Loucy (cell line): Measurements from ENCODE around the gene FRMD4A.

ENCODE experiments used
- H2AFZ ChIP-seq: fragments of 200-600 bp; sonication (generic); 2 replicates; pipeline ENCODE4 v1.6.0; 2016; ENCODE audit warnings: antibody characterized with exemption, mild to moderate bottlenecking, low read length, moderate library complexity
- H3F3A ChIP-seq: fragments of 200-600 bp; 2 replicates; pipeline ENCODE4 v1.6.0; 2016; ENCODE audit warnings: antibody characterized with exemption, low read depth, mild to moderate bottlenecking
- H3K27me3 ChIP-seq: fragments of 200-600 bp; sonication (generic); 2 replicates; pipeline ENCODE4 v1.6.1; 2014; ENCODE audit warnings: low read length, mild to moderate bottlenecking; ENCODE audit not compliant: insufficient read depth, poor library complexity, severe bottlenecking
- H3K36me3 ChIP-seq: fragments of 200-600 bp; sonication (generic); 2 replicates; pipeline ENCODE4 v1.6.1; 2016; ENCODE audit warnings: low read length; ENCODE audit not compliant: insufficient read depth
- H3K4me1 ChIP-seq: fragments of 200-600 bp; sonication (generic); 2 replicates; pipeline ENCODE4 v1.5.1; 2014; ENCODE audit warnings: low read length, mild to moderate bottlenecking; ENCODE audit not compliant: insufficient read depth, poor library complexity, severe bottlenecking
- H3K4me2 ChIP-seq: fragments of 200-600 bp; sonication (generic); 2 replicates; pipeline ENCODE4 v1.6.0; 2014; ENCODE audit warnings: antibody characterized with exemption, low read length, low read depth, mild to moderate bottlenecking; ENCODE audit not compliant: poor library complexity, severe bottlenecking
- H3K4me3 ChIP-seq: fragments of 200-600 bp; sonication (generic); 2 replicates; pipeline ENCODE4 v1.5.1; 2014; ENCODE audit warnings: low read length, mild to moderate bottlenecking, mixed read lengths; ENCODE audit not compliant: poor library complexity, severe bottlenecking
- H3K79me2 ChIP-seq: fragments of 200-600 bp; sonication (generic); 2 replicates; pipeline ENCODE4 v1.6.1; 2014; ENCODE audit warnings: low read length; ENCODE audit not compliant: insufficient read depth
- H3K9ac ChIP-seq: fragments of 200-600 bp; sonication (generic); 2 replicates; pipeline ENCODE4 v1.6.0; 2014; ENCODE audit warnings: mild to moderate bottlenecking, low read depth, low read length, moderate library complexity; ENCODE audit not compliant: poor library complexity, severe bottlenecking
- H3K9me2 ChIP-seq: fragments of 200-600 bp; sonication (generic); replicated peaks from 2 replicates; pipeline ENCODE4 v1.6.1; 2016; ENCODE audit warnings: low read depth, low read length, mixed read lengths
- H3K9me3 ChIP-seq: fragments of 200-600 bp; sonication (generic); 2 replicates; pipeline ENCODE4 v1.6.1; 2014; ENCODE audit warnings: mild to moderate bottlenecking, antibody characterized with exemption, low read length, low read depth; ENCODE audit not compliant: insufficient read depth
- H4K20me1 ChIP-seq: fragments of 200-600 bp; sonication (generic); 2 replicates; pipeline ENCODE4 v1.6.0; 2014; ENCODE audit warnings: antibody characterized with exemption, low read length, mild to moderate bottlenecking; ENCODE audit not compliant: insufficient read depth, poor library complexity, severe bottlenecking
- EZH2phosphoT487 ChIP-seq: fragments of 200-600 bp; IDR thresholded peaks from 2 replicates; pipeline ENCODE4 v1.6.1; 2018; ENCODE audit warnings: antibody characterized with exemption, mild to moderate bottlenecking, moderate library complexity, borderline replicate concordance
- TF ChIP-seq, protein P1 (sequence below): fragments of 200-600 bp; sonication (generic); conservative IDR thresholded peaks from 2 replicates; pipeline ENCODE4 v1.5.1; 2014; ENCODE audit warnings: mild to moderate bottlenecking, antibody characterized with exemption, low read length

Gene FRMD4A

DNA sequence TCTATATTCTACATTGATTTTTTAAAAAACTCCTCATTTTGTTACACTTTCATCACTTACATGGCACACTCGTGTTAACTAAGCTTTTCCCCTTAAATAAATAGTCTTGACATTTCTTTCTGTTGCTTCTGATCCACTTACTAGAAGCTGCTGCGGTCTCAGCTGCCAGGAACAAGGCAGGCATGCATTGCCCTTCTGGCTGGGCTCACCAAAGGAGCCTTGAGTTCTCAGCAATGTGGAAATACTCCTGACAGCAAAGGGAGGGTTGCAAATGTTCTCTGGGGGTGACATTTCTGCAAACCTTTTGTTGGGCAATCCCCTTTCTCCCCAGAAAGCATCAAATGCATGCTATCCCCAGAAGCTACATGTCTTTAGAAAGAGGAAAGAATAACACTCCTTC lies 393.9 kb downstream of the FRMD4A start:
- Histone ChIP-seq H3F3A (no peaks in the 10 kb centered on the region), H3K9me3 (no peaks in the 10 kb centered on the region), H3K9ac (no peak overlapping the region), H2AFZ (no peak overlapping the region), H3K4me1 (no peaks in the 10 kb centered on the region), H3K36me3 (no peaks in the 10 kb centered on the region), H3K27me3 (no peaks in the 10 kb centered on the region), H3K4me3 (no peak overlapping the region), H4K20me1 (no peaks in the 10 kb centered on the region), H3K9me2 (no peaks in the 10 kb centered on the region), H3K79me2 (no peaks in the 10 kb centered on the region), H3K4me2 (no peak overlapping the region)
- no peak for TF ChIP-seq EZH2phosphoT487
- TF ChIP-seq, protein P1, sequence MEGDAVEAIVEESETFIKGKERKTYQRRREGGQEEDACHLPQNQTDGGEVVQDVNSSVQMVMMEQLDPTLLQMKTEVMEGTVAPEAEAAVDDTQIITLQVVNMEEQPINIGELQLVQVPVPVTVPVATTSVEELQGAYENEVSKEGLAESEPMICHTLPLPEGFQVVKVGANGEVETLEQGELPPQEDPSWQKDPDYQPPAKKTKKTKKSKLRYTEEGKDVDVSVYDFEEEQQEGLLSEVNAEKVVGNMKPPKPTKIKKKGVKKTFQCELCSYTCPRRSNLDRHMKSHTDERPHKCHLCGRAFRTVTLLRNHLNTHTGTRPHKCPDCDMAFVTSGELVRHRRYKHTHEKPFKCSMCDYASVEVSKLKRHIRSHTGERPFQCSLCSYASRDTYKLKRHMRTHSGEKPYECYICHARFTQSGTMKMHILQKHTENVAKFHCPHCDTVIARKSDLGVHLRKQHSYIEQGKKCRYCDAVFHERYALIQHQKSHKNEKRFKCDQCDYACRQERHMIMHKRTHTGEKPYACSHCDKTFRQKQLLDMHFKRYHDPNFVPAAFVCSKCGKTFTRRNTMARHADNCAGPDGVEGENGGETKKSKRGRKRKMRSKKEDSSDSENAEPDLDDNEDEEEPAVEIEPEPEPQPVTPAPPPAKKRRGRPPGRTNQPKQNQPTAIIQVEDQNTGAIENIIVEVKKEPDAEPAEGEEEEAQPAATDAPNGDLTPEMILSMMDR = no peak

- no peaks in the 10 kb centered on the region for H3K27me3 ChIP-seq
- no peak overlapping the region for H3K4me2 ChIP-seq
- TF ChIP-seq, protein P1 = no peak
- TF ChIP-seq EZH2phosphoT487 = no peak
- H3K9me2 ChIP-seq = no peaks in the 10 kb centered on the region
- H3F3A ChIP-seq = no peaks in the 10 kb centered on the region
- no peaks in the 10 kb centered on the region for H3K4me1 ChIP-seq
- H3K9ac ChIP-seq = no peak overlapping the region
- H3K4me3 ChIP-seq = no peak overlapping the region
- H4K20me1 ChIP-seq = no peaks in the 10 kb centered on the region
- H3K36me3 ChIP-seq = no peaks in the 10 kb centered on the region
- H3K9me3 ChIP-seq = no peaks in the 10 kb centered on the region
- no peaks in the 10 kb centered on the region for H3K79me2 ChIP-seq
- H2AFZ ChIP-seq = no peak overlapping the region
Measured at GRCh38 chr10:13930120-13930519, 400.6 kb downstream of the FRMD4A start.

DNA sequence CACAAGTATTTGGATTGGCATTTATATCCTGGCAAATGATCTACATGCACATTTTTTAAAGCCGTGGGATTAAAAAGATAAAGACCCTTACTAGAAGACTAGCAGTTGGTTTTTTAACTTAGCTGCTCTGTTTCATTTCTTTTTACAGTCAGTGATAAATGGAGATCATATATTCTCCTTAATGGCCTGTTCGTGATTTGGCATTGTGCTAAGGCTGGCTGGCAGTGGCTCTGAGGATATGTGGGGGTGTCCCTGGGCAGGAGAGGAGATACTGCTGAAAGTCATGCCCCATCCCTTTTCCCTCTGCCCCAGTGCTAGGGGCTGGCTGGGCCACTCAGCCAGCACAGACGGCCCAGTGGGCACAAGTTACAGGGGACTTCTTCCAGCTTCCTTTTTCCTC lies 402.3 kb downstream of the FRMD4A start:
- Histone ChIP-seq H3K4me1 (no peaks in the 10 kb centered on the region), H3K9ac (no peak overlapping the region), H3K36me3 (no peaks in the 10 kb centered on the region), H3K9me3 (no peaks in the 10 kb centered on the region), H3K4me3 (no peak overlapping the region), H3K4me2 (no peak overlapping the region), H2AFZ (no peak overlapping the region), H3F3A (no peaks in the 10 kb centered on the region), H3K9me2 (no peaks in the 10 kb centered on the region), H3K79me2 (no peaks in the 10 kb centered on the region), H4K20me1 (no peaks in the 10 kb centered on the region), H3K27me3 (no peaks in the 10 kb centered on the region)
- no peak for TF ChIP-seq EZH2phosphoT487
- TF ChIP-seq, protein P1 = no peak
